Nephron progenitor cell (in vitro differentiated cells): Measurements from ENCODE around the gene EPHA7.

Experiments
- DNase-seq: peaks from one replicate; pipeline ENCODE4 v3.0.0; 2021
- H3K27ac Mint-ChIP-seq: 2 replicates; pipeline ENCODE4 v1.8.0; 2021; ENCODE audit warnings: mild to moderate bottlenecking, moderate library complexity, mixed read lengths
- H3K27me3 Mint-ChIP-seq: 2 replicates; pipeline ENCODE4 v1.8.0; 2021; ENCODE audit warnings: mild to moderate bottlenecking, low read depth, mixed read lengths; ENCODE audit not compliant: poor library complexity
- H3K36me3 Mint-ChIP-seq: 2 replicates; pipeline ENCODE4 v1.8.0; 2021; ENCODE audit warnings: low read depth, mixed read lengths
- H3K4me1 Mint-ChIP-seq: 2 replicates; pipeline ENCODE4 v1.8.0; 2021; ENCODE audit warnings: mixed read lengths
- H3K4me3 Mint-ChIP-seq: 2 replicates; pipeline ENCODE4 v1.8.0; 2021; ENCODE audit warnings: mild to moderate bottlenecking, moderate library complexity, mixed read lengths
- H3K9me3 Mint-ChIP-seq: 2 replicates; pipeline ENCODE4 v1.8.0; 2021; ENCODE audit warnings: mild to moderate bottlenecking, moderate library complexity, mixed read lengths
- TF ChIP-seq, protein P1 (sequence below): fragments of 200-600 bp; sonication (generic); IDR thresholded peaks from 2 replicates; pipeline ENCODE4 v1.5.0; 2021; ENCODE audit warnings: antibody characterized with exemption

Gene EPHA7

DNA sequence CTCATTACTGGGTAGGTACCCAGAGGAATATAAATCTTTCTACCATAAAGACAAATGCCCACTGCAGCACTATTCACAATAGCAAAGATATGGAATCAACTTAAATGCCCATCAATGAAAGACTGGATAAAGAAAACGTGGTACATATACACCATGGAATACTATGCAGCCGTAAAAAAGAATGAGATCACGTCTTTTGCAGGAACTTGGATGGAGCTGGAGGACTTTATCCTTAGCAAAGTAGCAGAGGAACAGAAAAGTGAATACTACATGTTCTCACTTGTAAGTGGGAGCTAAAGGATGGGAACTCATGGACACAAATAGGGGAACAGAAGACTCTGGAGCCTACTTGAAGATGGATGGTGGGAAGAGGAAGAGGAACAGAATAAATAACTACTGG, 119.7 kb downstream of the EPHA7 start:
- H3K36me3 Mint-ChIP-seq = peaks cover 4% of the 10 kb centered on the region
- H3K27me3 Mint-ChIP-seq = no peaks in the 10 kb centered on the region
- H3K27ac Mint-ChIP-seq = no peak overlapping the region
- no peak overlapping the region for H3K4me3 Mint-ChIP-seq
- DNase-seq = no peak
- TF ChIP-seq, protein P1, sequence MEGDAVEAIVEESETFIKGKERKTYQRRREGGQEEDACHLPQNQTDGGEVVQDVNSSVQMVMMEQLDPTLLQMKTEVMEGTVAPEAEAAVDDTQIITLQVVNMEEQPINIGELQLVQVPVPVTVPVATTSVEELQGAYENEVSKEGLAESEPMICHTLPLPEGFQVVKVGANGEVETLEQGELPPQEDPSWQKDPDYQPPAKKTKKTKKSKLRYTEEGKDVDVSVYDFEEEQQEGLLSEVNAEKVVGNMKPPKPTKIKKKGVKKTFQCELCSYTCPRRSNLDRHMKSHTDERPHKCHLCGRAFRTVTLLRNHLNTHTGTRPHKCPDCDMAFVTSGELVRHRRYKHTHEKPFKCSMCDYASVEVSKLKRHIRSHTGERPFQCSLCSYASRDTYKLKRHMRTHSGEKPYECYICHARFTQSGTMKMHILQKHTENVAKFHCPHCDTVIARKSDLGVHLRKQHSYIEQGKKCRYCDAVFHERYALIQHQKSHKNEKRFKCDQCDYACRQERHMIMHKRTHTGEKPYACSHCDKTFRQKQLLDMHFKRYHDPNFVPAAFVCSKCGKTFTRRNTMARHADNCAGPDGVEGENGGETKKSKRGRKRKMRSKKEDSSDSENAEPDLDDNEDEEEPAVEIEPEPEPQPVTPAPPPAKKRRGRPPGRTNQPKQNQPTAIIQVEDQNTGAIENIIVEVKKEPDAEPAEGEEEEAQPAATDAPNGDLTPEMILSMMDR = no peak
- H3K9me3 Mint-ChIP-seq = no peaks in the 10 kb centered on the region
- no peaks in the 10 kb centered on the region for H3K4me1 Mint-ChIP-seq

DNA sequence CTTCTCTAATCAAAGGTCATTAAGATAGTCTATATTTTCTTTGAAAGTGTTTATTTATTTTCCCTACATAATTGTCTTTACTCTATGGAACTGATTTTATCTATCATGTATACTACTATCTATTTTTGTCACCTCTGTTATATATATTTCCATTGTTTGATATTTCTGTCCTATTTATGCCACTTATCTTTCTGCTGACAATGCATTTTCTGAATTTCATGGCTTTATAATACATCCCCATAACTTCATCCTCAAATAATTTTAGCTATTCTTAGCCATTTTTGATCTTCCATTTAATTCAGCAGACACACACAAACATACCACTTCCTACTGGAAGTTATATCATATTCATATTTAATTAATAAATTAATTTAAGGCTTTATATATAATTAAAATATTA, 123.7 kb downstream of the EPHA7 start:
- Mint-ChIP-seq H3K9me3 (no peaks in the 10 kb centered on the region), H3K27me3 (no peaks in the 10 kb centered on the region), H3K36me3 (peaks cover 4% of the 10 kb centered on the region), H3K4me3 (no peak overlapping the region), H3K4me1 (no peaks in the 10 kb centered on the region), H3K27ac (no peak overlapping the region)
- TF ChIP-seq, protein P1 = no peak
- DNase-seq = no peak

DNA sequence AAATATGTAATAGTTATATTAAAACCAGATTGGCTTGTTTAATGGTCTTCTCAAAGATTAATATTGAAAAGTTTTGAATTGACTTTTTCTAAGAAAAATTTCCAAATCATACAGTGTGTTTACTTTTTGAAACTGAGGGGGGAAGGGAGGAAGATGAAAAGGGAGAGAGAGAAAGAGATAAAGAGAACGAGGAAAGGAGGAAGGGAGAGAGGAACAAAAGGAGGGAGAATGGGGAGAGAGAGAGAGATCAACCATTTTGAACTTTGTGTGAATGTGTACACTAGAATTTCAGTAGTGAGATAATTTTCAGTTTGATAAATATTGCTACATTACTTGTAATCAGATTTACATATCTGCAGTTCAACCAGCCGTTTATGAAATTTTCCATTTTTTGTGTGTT, 124.5 kb downstream of the EPHA7 start:
- Mint-ChIP-seq H3K27ac (no peak overlapping the region), H3K4me1 (no peaks in the 10 kb centered on the region), H3K9me3 (no peaks in the 10 kb centered on the region), H3K27me3 (no peaks in the 10 kb centered on the region), H3K4me3 (no peak overlapping the region), H3K36me3 (peaks cover 4% of the 10 kb centered on the region)
- DNase-seq = no peak
- TF ChIP-seq, protein P1 = no peak

DNA sequence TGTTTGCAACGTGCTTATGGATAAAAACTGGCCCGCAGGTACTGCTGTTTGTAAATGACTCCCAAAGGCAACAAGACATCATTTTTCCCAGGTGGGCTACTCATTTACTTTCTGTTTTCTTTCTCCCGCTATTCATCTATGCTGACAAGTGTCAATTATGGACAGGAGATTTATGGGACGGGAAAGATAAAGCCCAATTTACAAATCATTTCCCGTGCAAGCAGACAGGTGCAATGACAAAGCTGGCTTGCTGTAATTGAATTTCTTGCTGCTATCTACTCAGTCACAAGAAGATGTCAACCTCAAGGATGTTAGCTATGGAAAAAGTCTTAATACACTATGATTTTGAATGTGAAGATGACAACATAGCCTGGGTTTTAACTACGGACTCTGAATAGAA, 125.5 kb downstream of the EPHA7 start:
- Mint-ChIP-seq H3K27ac (no peak overlapping the region), H3K36me3 (no peaks in the 10 kb centered on the region), H3K9me3 (no peaks in the 10 kb centered on the region), H3K4me3 (no peak overlapping the region), H3K4me1 (no peaks in the 10 kb centered on the region), H3K27me3 (no peaks in the 10 kb centered on the region)
- no peak for DNase-seq
- TF ChIP-seq, protein P1 = no peak

DNA sequence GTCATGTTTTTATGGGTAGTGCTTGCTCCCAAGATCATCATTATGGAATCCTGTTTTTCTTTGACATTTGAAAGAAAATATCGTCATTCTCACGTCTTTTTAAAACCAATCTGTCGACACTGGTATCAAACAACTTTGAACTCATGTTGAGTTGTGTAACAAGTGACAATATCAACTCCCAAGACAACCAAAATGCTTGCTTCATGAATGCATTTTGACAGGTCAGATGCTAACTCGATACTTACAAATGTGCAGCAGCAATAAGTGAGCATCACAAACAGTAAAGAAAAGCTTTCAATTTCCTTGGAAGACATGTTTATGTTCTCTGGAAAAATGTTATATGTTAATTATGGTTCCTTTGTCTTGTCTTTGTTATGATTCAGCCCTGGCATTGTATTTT, 125.9 kb downstream of the EPHA7 start:
- H3K9me3 Mint-ChIP-seq = no peaks in the 10 kb centered on the region
- no peak overlapping the region for H3K27ac Mint-ChIP-seq
- no peaks in the 10 kb centered on the region for H3K36me3 Mint-ChIP-seq
- TF ChIP-seq, protein P1 = no peak
- DNase-seq = no peak
- no peak overlapping the region for H3K4me3 Mint-ChIP-seq
- H3K4me1 Mint-ChIP-seq = no peaks in the 10 kb centered on the region
- H3K27me3 Mint-ChIP-seq = no peaks in the 10 kb centered on the region

DNA sequence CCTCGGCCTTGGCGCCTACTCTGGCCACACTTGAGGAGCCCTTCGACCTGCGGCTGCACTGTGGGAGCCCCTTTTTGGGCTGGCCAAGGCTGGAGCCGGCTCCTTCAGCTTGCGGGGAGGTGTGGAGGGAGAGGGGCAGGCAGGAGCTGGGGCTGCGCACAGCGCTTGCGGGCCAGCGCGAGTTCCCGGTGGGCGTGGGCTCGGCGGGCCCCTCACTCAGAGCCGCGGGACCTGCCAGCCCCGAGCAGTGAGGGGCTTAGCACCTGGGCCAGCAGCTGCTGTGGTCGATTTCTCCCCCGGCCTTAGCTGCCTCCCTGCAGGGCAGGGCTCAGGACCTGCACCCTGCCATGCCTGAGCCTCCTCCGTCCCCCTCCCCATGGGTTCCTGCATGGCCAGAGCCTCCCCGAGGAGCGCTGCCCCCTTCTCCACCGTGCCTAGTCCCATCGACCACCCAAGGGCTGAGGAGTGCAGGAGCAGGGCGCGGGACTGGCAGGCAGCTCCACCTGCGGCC, 136.8 kb downstream of the EPHA7 start:
- H3K4me1 Mint-ChIP-seq = no peaks in the 10 kb centered on the region

More for the DNA sequence above, 136.8 kb downstream of the EPHA7 start:
- Mint-ChIP-seq H3K27me3 (no peaks in the 10 kb centered on the region), H3K27ac (no peak overlapping the region), H3K4me3 (no peak overlapping the region), H3K36me3 (peaks cover 4% of the 10 kb centered on the region), H3K9me3 (peaks cover 5% of the 10 kb centered on the region)
- no peak for DNase-seq
- TF ChIP-seq, protein P1 = no peak
